ENCODE results near the gene MATR3.
"Not testable (repeated sequence)": the region's sequence is repeated elsewhere in the genome, so short reads cannot be mapped to it uniquely, and the experiment has no call there.

MATR3 gene

GRCh38 chr5:139354186-139354585 is 60.6 kb downstream of the MATR3 start:
- DNase-seq (ENCODE audit: low spot score) = no peak

- not testable (repeated sequence) for DNase-seq (ENCODE audit: low spot score)
Measured at GRCh38 chr5:139355900-139356299, 62.4 kb downstream of the MATR3 start.

- no peak for DNase-seq (ENCODE audit: low spot score)
Measured at GRCh38 chr5:139358064-139358463, 64.5 kb downstream of the MATR3 start.

- no peak for DNase-seq (ENCODE audit: low spot score)
Measured at GRCh38 chr5:139360384-139360783, 66.8 kb downstream of the MATR3 start.

- DNase-seq (ENCODE audit: low spot score) = no peak
Measured at GRCh38 chr5:139361835-139362429, 68.4 kb downstream of the MATR3 start.

GRCh38 chr5:139363937-139364336 is 70.4 kb downstream of the MATR3 start:
- no peak for DNase-seq (ENCODE audit: low spot score)

- DNase-seq (ENCODE audit: low spot score) = no peak
Measured at GRCh38 chr5:139364466-139364865, 70.9 kb downstream of the MATR3 start.

GRCh38 chr5:139368613-139369012 is 75.1 kb downstream of the MATR3 start:
- no peak for DNase-seq (ENCODE audit: low spot score)

GRCh38 chr5:139369181-139369580 is 75.6 kb downstream of the MATR3 start:
- no peak for DNase-seq (ENCODE audit: low spot score)

- no peak for DNase-seq (ENCODE audit: low spot score)
Measured at GRCh38 chr5:139371482-139372435, 78.2 kb downstream of the MATR3 start.

GRCh38 chr5:139374909-139375308 is 81.4 kb downstream of the MATR3 start:
- no peak for DNase-seq (ENCODE audit: low spot score)

- DNase-seq (ENCODE audit: low spot score) = no peak
Measured at GRCh38 chr5:139376364-139376763, 82.8 kb downstream of the MATR3 start.

GRCh38 chr5:139377226-139377625 is 83.7 kb downstream of the MATR3 start:
- no peak for DNase-seq (ENCODE audit: low spot score)

GRCh38 chr5:139378101-139378825 is 84.7 kb downstream of the MATR3 start:
- no peak for DNase-seq (ENCODE audit: low spot score)

- DNase-seq (ENCODE audit: low spot score) = no peak
Measured at GRCh38 chr5:139378941-139379361, 85.4 kb downstream of the MATR3 start.

GRCh38 chr5:139379626-139380449 is 86.3 kb downstream of the MATR3 start:
- no peak for DNase-seq (ENCODE audit: low spot score)

All from kidney capillary endothelial cell (primary cell).